HUES48 (cell line): ENCODE data around the gene PGAP6.
A peak's percentile ranks its signal among the peaks of the same experiment; 100 is the strongest.
"Not testable (repeated sequence)": the region's sequence is repeated elsewhere in the genome, so short reads cannot be mapped to it uniquely, and the experiment has no call there.

ENCODE experiments used
- H3K27ac ChIP-seq: one replicate; pipeline ENCODE4 v1.7.0; 2013; ENCODE audit warnings: low read depth, low read length, inconsistent platforms
- H3K27me3 ChIP-seq: 2 replicates; pipeline ENCODE4 v1.6.1; 2013; ENCODE audit warnings: mild to moderate bottlenecking, low read length; ENCODE audit not compliant: control insufficient read depth, insufficient read depth
- H3K36me3 ChIP-seq: 2 replicates; pipeline ENCODE4 v1.6.1; 2013; ENCODE audit warnings: low read length; ENCODE audit not compliant: control insufficient read depth, insufficient read depth
- H3K4me1 ChIP-seq: 2 replicates; pipeline ENCODE4 v1.6.1; 2013; ENCODE audit warnings: mild to moderate bottlenecking, low read length; ENCODE audit not compliant: control insufficient read depth, insufficient read depth
- H3K4me3 ChIP-seq: 2 replicates; pipeline ENCODE4 v1.5.1; 2013; ENCODE audit warnings: mild to moderate bottlenecking, low read depth, low read length
- H3K9ac ChIP-seq: 2 replicates; pipeline ENCODE4 v1.6.1; 2013; ENCODE audit warnings: mild to moderate bottlenecking, low read depth, low read length, moderate library complexity
- H3K9me3 ChIP-seq: 2 replicates; pipeline ENCODE4 v1.6.1; 2013; ENCODE audit warnings: low read length; ENCODE audit not compliant: control insufficient read depth, insufficient read depth

PGAP6 gene

GRCh38 chr16:353404-354290, 28.1 kb downstream of the PGAP6 start:
- H3K27me3 ChIP-seq, result no peaks in the 10 kb centered on the region
- H3K9ac ChIP-seq, result no peak overlapping the region
- H3K27ac ChIP-seq, result no peak overlapping the region
- peak overlapping the region; percentile 54 for H3K4me3 ChIP-seq
- no peaks in the 10 kb centered on the region for H3K4me1 ChIP-seq
- no peaks in the 10 kb centered on the region for H3K9me3 ChIP-seq
- H3K36me3 ChIP-seq, result peaks cover 12% of the 10 kb centered on the region

- Histone ChIP-seq H3K27me3 (no peaks in the 10 kb centered on the region), H3K27ac (no peak within 1 kb of the TSS), H3K36me3 (peaks cover 12% of the 10 kb centered on the region), H3K4me3 (peak within 1 kb of the TSS; percentile 68), H3K4me1 (no peaks in the 10 kb centered on the region), H3K9me3 (no peaks in the 10 kb centered on the region), H3K9ac (peak within 1 kb of the TSS; percentile 77)
Measured at GRCh38 chr16:352547-353403, 29.0 kb downstream of the PGAP6 start, which contains the start of gene AXIN1. AXIN1 (minus strand) TSS chr16:352723; CDS start chr16:347025, 5,698 bp downstream.

- peaks cover 12% of the 10 kb centered on the region for H3K36me3 ChIP-seq
- H3K27ac ChIP-seq, result no peak overlapping the region
- peak overlapping the region; percentile 77 for H3K9ac ChIP-seq
- H3K4me3 ChIP-seq, result peak overlapping the region; percentile 68
- no peaks in the 10 kb centered on the region for H3K27me3 ChIP-seq
- H3K9me3 ChIP-seq, result no peaks in the 10 kb centered on the region
- no peaks in the 10 kb centered on the region for H3K4me1 ChIP-seq
Measured at GRCh38 chr16:351804-352520, 29.8 kb downstream of the PGAP6 start.

- H3K36me3 ChIP-seq, result peaks cover 28% of the 10 kb centered on the region
- H3K27ac ChIP-seq, result no peak overlapping the region
- H3K9me3 ChIP-seq, result no peaks in the 10 kb centered on the region
- no peaks in the 10 kb centered on the region for H3K27me3 ChIP-seq
- no peak overlapping the region for H3K9ac ChIP-seq
- no peak overlapping the region for H3K4me3 ChIP-seq
- no peaks in the 10 kb centered on the region for H3K4me1 ChIP-seq
Measured at GRCh38 chr16:350203-350602, 31.6 kb downstream of the PGAP6 start.

- H3K27me3 ChIP-seq, result no peaks in the 10 kb centered on the region
- H3K4me1 ChIP-seq, result no peaks in the 10 kb centered on the region
- no peak overlapping the region for H3K27ac ChIP-seq
- H3K9ac ChIP-seq, result no peak overlapping the region
- H3K4me3 ChIP-seq, result no peak overlapping the region
- no peaks in the 10 kb centered on the region for H3K9me3 ChIP-seq
- peaks cover 37% of the 10 kb centered on the region for H3K36me3 ChIP-seq
Measured at GRCh38 chr16:349211-349610, 32.6 kb downstream of the PGAP6 start.

GRCh38 chr16:348495-348894, 33.3 kb downstream of the PGAP6 start:
- peaks cover 37% of the 10 kb centered on the region for H3K36me3 ChIP-seq

GRCh38 chr16:347203-347602, 34.6 kb downstream of the PGAP6 start:
- Histone ChIP-seq H3K36me3 (peaks cover 37% of the 10 kb centered on the region), H3K9me3 (no peaks in the 10 kb centered on the region), H3K9ac (no peak overlapping the region), H3K27me3 (no peaks in the 10 kb centered on the region), H3K4me3 (no peak overlapping the region), H3K27ac (no peak overlapping the region), H3K4me1 (no peaks in the 10 kb centered on the region)

More at GRCh38 chr16:348495-348894, 33.3 kb downstream of the PGAP6 start:
- not testable (repeated sequence) for H3K9me3 ChIP-seq, H3K27me3 ChIP-seq, H3K9ac ChIP-seq, H3K4me1 ChIP-seq, H3K4me3 ChIP-seq, H3K27ac ChIP-seq

GRCh38 chr16:346587-346986, 35.2 kb downstream of the PGAP6 start:
- no peak overlapping the region for H3K4me3 ChIP-seq
- no peak overlapping the region for H3K27ac ChIP-seq
- no peaks in the 10 kb centered on the region for H3K4me1 ChIP-seq
- H3K9ac ChIP-seq, result no peak overlapping the region
- no peaks in the 10 kb centered on the region for H3K9me3 ChIP-seq
- peaks cover 37% of the 10 kb centered on the region for H3K36me3 ChIP-seq
- no peaks in the 10 kb centered on the region for H3K27me3 ChIP-seq

- Histone ChIP-seq H3K4me1 (no peaks in the 10 kb centered on the region), H3K36me3 (peaks cover 37% of the 10 kb centered on the region), H3K9ac (no peak overlapping the region), H3K4me3 (no peak overlapping the region), H3K27me3 (no peaks in the 10 kb centered on the region), H3K9me3 (no peaks in the 10 kb centered on the region), H3K27ac (no peak overlapping the region)
Measured at GRCh38 chr16:345772-346171, 36.0 kb downstream of the PGAP6 start.

- Histone ChIP-seq H3K9me3 (no peaks in the 10 kb centered on the region), H3K4me1 (no peaks in the 10 kb centered on the region), H3K4me3 (no peak overlapping the region), H3K36me3 (peaks cover 25% of the 10 kb centered on the region), H3K9ac (no peak overlapping the region), H3K27me3 (no peaks in the 10 kb centered on the region), H3K27ac (no peak overlapping the region)
Measured at GRCh38 chr16:342455-343213, 39.1 kb downstream of the PGAP6 start.
